ENCODE measurements around the gene ATAT1.

The ATAT1 gene

GRCh38 chr6:30598912-30599624 is 27.6 kb upstream of the ATAT1 start:
- TF ChIP-seq ARNTL (CRISPR knock-in tag; IDR thresholded peaks at IDR 0.05; ENCODE audit: borderline replicate concordance, low read depth) (no peak), POU6F1 (CRISPR knock-in tag; IDR thresholded peaks at IDR 0.05; ENCODE audit: borderline replicate concordance, low read depth) (no peak), CREB5 (CRISPR knock-in tag; IDR thresholded peaks at IDR 0.05; ENCODE audit: low read depth) (no peak), PATZ1 (CRISPR knock-in tag; IDR thresholded peaks at IDR 0.05; ENCODE audit: borderline replicate concordance) (no peak), RARB (CRISPR knock-in tag; IDR thresholded peaks at IDR 0.05) (no peak), ISL1 (CRISPR knock-in tag; IDR thresholded peaks at IDR 0.05) (no peak), SNAI2 (CRISPR knock-in tag; IDR thresholded peaks at IDR 0.05) (no peak), CSDC2 (CRISPR knock-in tag; IDR thresholded peaks at IDR 0.05) (no peak), PPARA (CRISPR knock-in tag; IDR thresholded peaks at IDR 0.05; ENCODE audit: borderline replicate concordance) (no peak), TCF4 (CRISPR knock-in tag; IDR thresholded peaks at IDR 0.05; ENCODE audit: borderline replicate concordance) (no peak), GLIS3 (CRISPR knock-in tag; IDR thresholded peaks at IDR 0.05) (no peak), ZNF70 (CRISPR knock-in tag; IDR thresholded peaks at IDR 0.05) (no peak), ZFP3 (CRISPR knock-in tag; IDR thresholded peaks at IDR 0.05) (no peak), ZFP30 (CRISPR knock-in tag; IDR thresholded peaks at IDR 0.05) (no peak), ZNF565 (CRISPR knock-in tag; conservative IDR thresholded peaks at IDR 0.05; ENCODE audit: low read depth) (no peak), OSR1 (CRISPR knock-in tag; IDR thresholded peaks at IDR 0.05) (no peak)

GRCh38 chr6:30599625-30600324 is 26.9 kb upstream of the ATAT1 start:
- ATAC-seq, result no peak

More at GRCh38 chr6:30598912-30599624, 27.6 kb upstream of the ATAT1 start:
- ATAC-seq, result no peak; the same call in 2 of the 3 replicates

More at GRCh38 chr6:30599625-30600324, 26.9 kb upstream of the ATAT1 start:
- no peak for TF ChIP-seq CREB5 (CRISPR knock-in tag; IDR thresholded peaks at IDR 0.05; ENCODE audit: low read depth)
- no peak for TF ChIP-seq ZNF70 (CRISPR knock-in tag; IDR thresholded peaks at IDR 0.05)
- no peak for TF ChIP-seq ZNF8 (CRISPR knock-in tag; IDR thresholded peaks at IDR 0.05)
- no peak for TF ChIP-seq ZFP3 (CRISPR knock-in tag; IDR thresholded peaks at IDR 0.05)
- TF ChIP-seq PPARA (CRISPR knock-in tag; IDR thresholded peaks at IDR 0.05; ENCODE audit: borderline replicate concordance), result no peak
- no peak for TF ChIP-seq ZFP30 (CRISPR knock-in tag; IDR thresholded peaks at IDR 0.05)
- no peak for TF ChIP-seq TCF4 (CRISPR knock-in tag; IDR thresholded peaks at IDR 0.05; ENCODE audit: borderline replicate concordance)
- no peak for TF ChIP-seq PATZ1 (CRISPR knock-in tag; IDR thresholded peaks at IDR 0.05; ENCODE audit: borderline replicate concordance)
- TF ChIP-seq POU6F1 (CRISPR knock-in tag; IDR thresholded peaks at IDR 0.05; ENCODE audit: borderline replicate concordance, low read depth), result no peak
- TF ChIP-seq SNAI2 (CRISPR knock-in tag; IDR thresholded peaks at IDR 0.05), result no peak
- no peak for TF ChIP-seq TSHZ2 (CRISPR knock-in tag; IDR thresholded peaks at IDR 0.05)
- TF ChIP-seq OSR1 (CRISPR knock-in tag; IDR thresholded peaks at IDR 0.05), result no peak
- no peak for TF ChIP-seq BACH2 (CRISPR knock-in tag; IDR thresholded peaks at IDR 0.05; ENCODE audit: borderline replicate concordance)
- no peak for TF ChIP-seq CSRNP3 (CRISPR knock-in tag; IDR thresholded peaks at IDR 0.05)
- TF ChIP-seq ISL1 (CRISPR knock-in tag; IDR thresholded peaks at IDR 0.05), result no peak
- no peak for TF ChIP-seq ESRRG (CRISPR knock-in tag; IDR thresholded peaks at IDR 0.05)
- no peak for TF ChIP-seq RARB (CRISPR knock-in tag; IDR thresholded peaks at IDR 0.05)
- no peak for TF ChIP-seq ZC3H10 (CRISPR knock-in tag; IDR thresholded peaks at IDR 0.05)
- no peak for TF ChIP-seq ARNTL (CRISPR knock-in tag; IDR thresholded peaks at IDR 0.05; ENCODE audit: borderline replicate concordance, low read depth)
- no peak for TF ChIP-seq GLIS3 (CRISPR knock-in tag; IDR thresholded peaks at IDR 0.05)
